Hepatocyte (in vitro differentiated cells): ENCODE results near the gene WNT4.

Experiments used
- EZH2 ChIP-seq: fragments of 200-600 bp; sonication (generic); IDR thresholded peaks from 2 replicates; pipeline ENCODE4 v1.6.1; 2016; ENCODE audit warnings: antibody characterized with exemption, mild to moderate bottlenecking, borderline replicate concordance
- TF ChIP-seq, protein P1 (sequence below): fragments of 200-600 bp; sonication (generic); IDR thresholded peaks from 2 replicates; pipeline ENCODE4 v1.5.1; 2016; ENCODE audit warnings: antibody characterized with exemption, mild to moderate bottlenecking; ENCODE audit not compliant: poor library complexity

DNA sequence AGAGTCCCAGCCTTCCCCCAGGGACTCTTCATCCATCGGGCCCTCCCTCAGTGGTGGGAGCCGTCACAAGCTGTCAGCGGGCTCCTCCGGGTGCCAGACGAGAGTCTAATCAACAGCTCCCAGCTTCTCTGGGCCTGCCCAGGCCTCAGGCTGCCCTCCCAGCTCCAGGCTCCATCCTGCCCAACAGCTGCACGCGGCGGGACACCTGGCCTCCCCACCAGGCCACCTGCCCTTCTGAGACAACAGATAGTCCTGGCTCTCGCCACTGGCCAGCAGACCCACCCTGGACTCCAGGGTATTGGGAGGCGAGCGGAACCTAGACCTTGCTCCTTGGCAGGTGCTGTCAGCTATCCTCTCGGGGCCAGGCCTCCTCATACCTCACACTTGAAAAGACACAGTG, 3.1 kb downstream of the WNT4 start:
- TF ChIP-seq, protein P1, sequence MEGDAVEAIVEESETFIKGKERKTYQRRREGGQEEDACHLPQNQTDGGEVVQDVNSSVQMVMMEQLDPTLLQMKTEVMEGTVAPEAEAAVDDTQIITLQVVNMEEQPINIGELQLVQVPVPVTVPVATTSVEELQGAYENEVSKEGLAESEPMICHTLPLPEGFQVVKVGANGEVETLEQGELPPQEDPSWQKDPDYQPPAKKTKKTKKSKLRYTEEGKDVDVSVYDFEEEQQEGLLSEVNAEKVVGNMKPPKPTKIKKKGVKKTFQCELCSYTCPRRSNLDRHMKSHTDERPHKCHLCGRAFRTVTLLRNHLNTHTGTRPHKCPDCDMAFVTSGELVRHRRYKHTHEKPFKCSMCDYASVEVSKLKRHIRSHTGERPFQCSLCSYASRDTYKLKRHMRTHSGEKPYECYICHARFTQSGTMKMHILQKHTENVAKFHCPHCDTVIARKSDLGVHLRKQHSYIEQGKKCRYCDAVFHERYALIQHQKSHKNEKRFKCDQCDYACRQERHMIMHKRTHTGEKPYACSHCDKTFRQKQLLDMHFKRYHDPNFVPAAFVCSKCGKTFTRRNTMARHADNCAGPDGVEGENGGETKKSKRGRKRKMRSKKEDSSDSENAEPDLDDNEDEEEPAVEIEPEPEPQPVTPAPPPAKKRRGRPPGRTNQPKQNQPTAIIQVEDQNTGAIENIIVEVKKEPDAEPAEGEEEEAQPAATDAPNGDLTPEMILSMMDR = no peak
- TF ChIP-seq EZH2 = no peak
